HPDE6-E6E7 (cell line): ENCODE results near the gene MYH6.
A peak's percentile ranks its signal among the peaks of the same experiment; 100 is the strongest.
"Not testable (repeated sequence)": the region's sequence is repeated elsewhere in the genome, so short reads cannot be mapped to it uniquely, and the experiment has no call there.

Experiments used
- DNase-seq: peaks from one replicate; pipeline ENCODE4 v3.0.0; 2011; ENCODE audit warnings: missing footprints; ENCODE audit errors: extremely low spot score

Gene MYH6

DNA sequence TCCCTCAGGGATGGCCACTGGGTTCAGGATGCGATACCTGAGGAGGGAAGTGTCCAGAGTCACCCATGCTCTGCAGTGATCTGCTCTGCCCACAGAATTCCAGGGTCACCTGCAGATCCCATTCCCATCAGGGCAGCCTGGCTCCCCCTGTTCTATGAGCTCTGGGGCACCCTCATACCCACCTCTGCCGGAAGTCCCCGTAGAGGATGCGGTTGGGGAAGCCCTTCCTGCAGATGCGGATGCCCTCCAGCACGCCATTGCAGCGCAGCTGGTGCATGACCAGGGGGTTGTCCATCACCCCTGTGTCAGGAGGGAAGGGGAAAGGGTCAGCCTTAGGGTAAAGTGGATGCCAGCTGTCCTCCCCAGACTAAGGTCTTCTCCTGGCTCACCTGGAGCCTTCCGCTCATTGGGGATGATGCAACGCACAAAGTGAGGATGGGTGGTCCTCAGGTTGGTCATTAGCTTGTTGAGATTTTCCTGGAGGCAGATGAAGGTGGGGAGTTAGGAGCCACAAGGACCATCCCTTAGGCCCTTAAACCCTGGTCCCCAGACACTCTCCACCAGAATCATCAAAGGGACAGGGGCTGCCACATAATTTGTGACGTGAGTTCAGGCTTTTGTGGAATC lies 11.2 kb downstream of the MYH6 start:
- DNase-seq = no peak

DNA sequence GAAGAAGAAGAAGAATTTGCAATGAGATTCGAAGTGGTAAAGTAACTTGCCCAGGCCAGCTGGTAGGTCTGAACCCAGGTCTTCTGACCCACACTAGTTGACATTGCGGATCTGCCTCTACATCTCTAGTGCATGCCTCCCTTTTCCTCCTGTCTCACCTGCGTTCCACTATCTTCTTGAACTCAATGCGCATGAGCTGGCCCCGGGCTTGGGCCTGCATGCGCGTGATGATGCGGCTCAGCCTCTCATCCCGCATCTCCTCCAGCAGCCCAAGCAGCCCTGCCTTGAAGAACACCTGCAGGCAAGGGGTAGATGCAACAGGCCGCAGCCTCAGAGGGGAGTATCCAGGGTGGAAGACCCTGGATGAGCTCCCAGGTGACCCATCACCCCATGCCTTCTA lies 11.9 kb downstream of the MYH6 start:
- DNase-seq = no peak

DNA sequence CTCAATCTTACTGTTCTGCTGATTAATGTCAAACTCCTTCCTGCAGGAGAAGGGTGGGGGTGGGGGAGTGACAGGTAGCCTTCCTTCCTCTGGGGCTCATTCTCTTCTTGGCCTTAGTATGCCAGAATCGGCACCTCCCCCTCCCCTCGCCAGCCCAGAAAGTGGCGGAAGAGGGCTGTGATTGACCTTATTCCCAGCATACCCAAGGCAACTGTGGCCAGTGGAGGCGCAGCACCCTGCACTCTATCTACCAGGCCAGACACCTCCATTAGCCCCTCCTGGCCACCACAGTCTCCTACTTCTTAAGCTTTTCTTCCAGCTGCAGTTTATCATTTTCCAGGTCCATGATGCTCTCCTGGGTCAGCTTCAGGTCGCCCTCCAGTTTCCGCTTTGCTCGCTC lies 15.5 kb downstream of the MYH6 start:
- DNase-seq = no peak

DNA sequence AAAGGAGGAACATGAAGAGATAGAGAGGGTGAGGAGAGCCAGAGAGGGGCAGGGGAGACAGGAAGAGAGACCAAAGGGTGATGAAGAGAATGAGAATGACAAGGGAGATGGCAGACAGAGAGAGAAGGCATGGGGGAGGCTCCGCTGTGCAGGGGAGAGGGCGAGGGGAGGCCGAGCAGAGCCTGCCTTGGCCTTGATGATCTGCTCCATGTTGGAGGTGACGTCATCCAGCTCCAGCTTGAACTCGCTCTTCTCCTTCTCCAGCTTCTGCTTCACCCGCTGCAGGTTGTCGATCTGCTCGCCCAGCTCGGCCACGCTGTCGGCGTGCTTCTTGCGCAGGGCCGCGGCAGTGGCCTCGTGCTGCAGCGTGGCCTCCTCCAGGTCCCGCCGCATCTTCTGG lies 18.2 kb downstream of the MYH6 start:
- not testable (repeated sequence) for DNase-seq

DNA sequence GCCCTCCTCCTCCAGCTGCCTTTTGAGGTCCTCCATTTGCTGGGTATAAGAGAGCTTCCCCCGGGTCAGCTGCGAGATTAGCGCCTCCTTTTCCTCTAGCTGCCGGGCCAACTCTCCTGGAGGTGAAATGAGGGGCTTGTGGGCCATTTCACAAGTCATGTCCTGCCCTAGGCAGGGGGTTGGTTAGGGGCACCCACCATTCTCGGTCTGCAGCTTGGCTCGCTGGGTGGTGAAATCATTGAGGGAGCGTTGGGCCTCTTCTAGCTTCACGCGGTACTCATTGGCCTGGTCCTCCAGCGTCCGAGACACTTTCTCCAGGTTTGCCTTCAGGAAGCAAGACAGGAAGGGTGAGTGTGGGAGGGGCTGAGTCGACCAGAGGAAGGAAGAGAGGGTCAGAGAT lies 18.7 kb downstream of the MYH6 start:
- DNase-seq = no peak

DNA sequence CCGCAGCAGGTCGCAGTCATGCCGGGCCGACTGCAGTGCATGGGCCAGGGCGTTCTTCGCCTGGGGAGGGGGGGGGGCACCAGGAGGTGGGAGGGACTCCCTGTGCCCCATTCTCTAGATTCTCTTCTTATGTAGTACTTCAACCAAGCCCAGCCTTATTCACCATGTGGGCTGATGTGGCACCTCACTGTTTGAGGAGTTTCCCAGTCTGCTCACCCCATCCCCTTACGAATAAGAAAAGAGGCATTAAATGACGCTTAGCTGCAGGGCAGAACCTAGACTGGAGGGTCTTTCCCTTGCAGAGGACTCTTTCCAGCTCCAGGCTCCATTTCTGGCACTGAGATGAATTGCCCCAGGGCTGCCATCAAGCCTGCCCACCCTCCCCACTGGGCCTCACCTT lies 19.1 kb downstream of the MYH6 start:
- no peak for DNase-seq

DNA sequence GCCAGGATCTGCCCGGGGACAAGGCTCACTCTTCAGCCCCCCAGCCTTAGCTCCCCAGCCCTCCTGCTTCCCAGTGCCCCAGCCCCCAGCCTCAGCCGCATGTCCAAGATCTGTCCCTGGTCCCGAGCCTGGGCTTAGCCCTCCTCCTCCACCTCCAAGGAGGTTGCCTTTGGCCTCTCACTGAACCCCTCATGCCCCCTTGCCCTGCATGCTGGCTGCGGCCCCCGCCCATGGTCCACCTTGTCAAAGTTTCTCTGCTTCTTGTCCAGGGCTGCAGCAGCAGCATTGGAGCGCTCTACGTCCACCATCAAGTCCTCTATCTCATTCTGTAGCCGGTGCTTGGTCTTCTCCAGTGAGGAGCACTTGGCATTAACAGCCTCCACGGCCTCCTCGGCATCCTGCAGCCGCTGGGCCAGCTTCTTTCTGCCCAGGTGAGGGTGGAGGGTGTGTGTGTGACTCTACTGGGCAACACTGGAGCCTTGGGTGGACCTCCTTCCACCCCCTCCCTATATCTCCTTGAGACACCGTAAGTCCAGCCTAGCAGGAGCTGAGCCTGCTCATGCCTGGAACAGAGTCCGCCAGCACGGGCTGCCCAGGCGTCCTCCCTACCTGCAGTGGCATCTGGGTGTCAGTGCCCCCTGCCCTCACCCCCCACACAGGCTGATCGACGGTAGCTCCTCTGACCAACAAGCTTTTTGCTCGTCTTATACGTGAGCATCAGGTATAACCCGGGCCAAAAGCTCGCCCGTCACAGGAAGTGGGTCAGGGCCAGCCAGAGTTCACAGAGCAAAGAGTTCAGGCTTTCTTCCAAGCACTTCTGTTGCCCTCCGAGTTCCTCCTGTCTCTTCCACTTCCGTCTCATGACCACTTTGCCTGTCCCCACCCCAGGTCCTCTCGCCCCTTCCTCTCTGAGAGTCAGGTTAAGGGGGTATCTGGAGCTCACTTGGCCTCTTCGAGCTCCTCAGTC lies 19.9 kb downstream of the MYH6 start:
- DNase-seq = no peak

DNA sequence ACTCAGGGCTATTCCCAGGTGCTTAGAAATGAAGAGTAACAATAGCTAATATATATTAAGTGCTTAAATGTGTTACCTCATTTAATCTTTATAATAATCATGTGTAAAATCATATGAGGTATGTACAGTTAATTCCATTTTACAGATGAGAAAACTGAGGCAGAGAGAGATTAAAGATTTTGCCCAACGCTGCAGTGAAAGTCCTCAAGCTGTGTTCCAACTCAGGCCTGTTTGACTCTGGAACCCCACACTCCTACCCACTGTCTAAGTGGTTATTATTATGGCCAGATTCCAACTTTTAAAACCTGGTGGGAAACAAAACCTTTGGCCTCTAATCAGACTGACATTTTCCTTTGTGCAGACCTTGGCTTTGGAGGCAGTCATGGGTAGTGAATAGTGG lies 21.1 kb downstream of the MYH6 start:
- no peak for DNase-seq

DNA sequence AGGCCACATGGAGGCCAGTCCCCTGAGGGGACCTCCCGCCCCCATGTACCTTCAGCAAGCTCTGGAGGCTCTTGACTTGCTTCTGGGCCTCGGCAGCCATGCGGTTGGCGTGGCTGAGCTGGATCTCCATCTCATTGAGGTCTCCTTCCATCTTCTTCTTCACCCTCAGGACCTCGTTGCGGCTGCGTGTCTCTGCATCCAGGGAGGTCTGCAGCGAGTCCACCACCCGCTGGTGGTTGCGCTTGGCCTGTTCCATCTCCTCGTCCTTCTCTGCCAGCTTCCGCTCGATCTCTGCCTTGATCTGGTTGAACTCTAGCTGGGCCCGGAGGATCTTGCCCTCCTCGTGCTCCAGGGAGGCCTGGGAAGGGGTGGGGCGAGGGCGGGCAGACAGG lies 21.8 kb downstream of the MYH6 start:
- not testable (repeated sequence) for DNase-seq

DNA sequence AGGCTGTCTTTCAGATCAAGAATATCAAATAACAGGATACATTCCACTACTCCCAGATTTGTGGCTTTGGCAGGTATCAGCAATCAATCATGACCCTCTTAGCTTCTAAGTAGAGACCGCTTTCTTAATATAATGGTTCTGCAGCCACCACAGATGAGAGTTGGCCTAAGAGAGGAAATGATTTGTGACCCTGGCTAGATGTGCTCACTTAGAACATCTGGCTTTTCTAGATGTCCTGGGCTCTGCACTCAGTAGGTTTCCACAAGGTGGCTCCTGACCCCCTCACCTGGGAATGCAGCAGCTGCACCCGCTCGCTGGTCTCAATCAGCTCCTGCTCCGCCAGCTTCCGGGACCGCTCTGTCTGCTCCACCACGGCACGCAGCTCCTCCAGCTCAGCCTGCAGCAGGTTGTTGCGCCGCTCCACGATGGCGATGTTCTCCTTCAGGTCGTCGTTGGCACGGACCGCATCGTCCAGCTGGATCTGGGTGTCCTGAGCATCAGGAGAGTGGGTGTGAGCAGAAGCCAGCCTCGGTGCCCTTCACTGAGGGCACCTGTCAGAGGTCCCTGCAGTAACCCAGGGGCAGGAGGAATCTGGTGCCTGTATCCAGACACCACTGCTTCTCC lies 22.3 kb downstream of the MYH6 start:
- no peak for DNase-seq

DNA sequence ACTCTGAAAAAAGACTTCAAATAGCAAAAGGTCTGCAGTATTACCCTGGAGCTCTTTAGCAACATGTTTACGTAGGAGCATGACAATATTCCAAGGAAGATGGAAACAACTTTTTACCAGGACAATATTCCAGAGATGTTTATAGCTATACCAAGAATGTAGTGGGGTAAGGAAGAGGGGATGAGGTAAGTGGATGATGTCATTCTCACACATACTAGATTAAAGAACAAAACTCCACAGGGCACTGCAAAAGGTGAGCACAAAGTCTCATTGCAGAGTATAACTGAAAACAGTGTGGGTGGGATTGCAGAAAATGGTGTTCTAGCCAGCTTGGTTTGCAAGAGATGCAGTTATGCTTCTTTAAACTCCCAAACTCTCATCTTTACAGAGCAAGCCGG lies 22.8 kb downstream of the MYH6 start:
- DNase-seq = no peak

DNA sequence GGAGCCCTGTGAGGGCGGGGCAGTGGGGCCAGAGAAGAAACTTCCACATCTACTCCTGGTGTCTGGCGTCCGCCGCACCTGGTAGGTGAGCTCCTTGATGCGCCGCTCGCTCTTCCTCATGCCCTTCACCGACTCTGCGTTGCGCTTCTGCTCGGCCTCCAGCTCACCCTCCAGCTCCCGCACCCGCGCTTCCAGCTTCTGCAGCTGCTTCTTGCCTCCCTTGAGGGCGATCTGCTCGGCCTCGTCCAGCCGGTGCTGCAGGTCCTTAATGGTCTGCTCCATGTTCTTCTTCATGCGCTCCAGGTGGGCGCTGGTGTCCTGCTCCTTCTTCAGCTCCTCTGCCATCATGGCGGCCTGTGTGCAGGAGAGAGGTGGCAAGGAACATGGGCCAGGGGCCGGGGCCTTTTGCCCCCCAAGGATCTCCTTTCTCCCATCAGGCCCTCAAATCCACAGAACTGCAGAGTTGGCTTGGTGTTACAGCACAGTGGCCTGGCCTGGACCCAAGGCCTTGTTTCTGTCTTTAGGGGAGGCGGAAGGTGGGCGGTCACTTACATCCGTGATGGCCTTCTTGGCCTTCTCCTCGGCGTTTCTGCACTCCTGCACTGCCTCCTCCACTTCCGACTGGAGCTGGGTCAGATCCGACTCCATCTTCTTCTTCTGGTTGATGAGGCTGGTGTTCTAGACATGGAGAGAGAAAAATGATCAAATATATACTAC lies 23.6 kb downstream of the MYH6 start:
- no peak for DNase-seq

DNA sequence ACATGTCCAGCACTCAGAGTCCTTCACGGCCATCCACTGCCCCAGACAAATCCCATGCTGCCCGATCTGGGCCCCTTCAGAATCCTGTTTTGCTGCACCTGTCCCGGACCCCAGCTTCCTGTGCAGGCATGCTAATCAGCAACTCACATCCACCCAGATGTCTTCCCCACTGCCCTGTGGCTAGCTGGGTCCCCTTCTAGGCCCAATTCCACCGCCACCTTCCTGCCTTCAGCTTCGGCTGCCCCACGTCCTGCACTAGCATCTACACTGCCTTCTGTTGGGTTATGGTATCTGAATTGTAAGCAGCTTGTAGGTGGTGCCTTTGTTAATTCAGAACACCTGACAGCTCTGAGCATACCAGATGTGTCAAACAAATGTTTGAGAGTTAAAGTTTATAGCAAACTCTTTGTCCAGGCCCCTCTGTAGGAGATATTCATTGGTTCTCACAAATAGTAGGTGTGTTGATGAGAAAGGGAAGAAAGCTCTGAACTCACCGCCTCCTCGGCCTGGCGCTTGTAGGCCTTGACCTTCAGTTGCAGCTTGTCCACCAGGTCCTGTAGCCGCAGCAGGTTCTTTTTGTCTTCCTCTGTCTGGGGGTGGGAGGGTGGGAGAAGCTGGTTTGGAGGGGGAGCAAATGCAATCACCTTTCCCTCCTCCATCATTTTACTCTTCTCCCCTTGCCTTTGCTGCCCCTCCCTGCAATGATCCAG lies 25.2 kb downstream of the MYH6 start:
- DNase-seq = no peak

DNA sequence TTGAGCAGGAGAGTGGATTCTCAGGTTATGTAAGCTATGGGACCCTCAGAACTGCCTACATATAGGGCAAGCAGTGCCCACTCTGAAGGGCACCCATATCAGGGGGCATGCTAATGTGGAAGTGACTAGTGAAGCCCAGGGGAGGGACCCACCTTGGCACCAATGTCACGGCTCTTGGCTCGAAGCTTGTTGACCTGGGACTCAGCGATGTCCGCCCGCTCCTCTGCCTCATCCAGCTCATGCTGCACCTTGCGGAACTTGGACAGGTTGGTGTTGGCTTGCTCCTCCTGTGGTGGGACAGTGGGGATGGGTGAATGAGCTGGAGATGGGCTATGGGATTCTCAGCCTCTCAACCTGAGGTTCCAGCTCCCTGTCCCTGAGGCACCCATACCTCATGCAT lies 25.8 kb downstream of the MYH6 start:
- no peak for DNase-seq

DNA sequence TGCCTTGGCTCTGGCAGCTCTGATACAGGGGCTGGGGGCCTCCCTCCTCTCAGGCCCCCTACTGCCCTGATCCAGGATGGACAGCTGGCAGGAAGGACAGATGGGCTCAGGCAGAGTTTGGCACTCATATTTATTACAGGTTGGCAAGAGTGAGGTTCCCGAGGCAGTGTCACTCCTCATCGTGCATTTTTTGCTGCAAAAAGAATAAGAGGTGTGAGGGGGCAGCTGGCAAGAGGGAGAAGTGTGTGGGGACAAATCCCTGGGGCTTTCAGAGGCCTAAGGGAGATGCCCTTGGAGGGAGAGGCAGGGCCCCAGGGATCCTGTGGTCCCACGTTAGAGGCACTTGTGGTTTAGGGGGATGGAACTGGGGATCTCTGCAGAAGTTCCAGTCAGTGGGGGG lies 26.2 kb downstream of the MYH6 start:
- no peak for DNase-seq

DNA sequence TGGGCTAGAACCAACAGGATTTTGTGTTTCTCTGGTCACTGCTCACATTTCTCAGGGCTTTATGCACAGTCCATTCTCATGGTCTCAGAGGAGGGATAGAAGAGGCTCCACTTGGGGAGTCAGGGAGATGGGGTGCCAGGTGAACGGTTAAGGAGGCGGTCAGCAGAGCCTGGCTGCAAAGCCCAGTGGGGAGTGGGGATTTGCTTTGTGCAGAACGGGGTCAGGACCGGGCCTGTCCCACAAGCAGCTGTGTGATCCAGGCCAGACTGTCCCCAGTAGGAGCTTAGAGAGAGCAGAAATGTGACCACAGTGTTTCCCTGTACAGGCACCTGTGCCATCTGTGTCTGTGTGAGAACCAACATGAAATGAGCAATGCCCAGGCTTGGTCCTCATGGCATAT lies 27.1 kb downstream of the MYH6 start:
- no peak for DNase-seq

DNA sequence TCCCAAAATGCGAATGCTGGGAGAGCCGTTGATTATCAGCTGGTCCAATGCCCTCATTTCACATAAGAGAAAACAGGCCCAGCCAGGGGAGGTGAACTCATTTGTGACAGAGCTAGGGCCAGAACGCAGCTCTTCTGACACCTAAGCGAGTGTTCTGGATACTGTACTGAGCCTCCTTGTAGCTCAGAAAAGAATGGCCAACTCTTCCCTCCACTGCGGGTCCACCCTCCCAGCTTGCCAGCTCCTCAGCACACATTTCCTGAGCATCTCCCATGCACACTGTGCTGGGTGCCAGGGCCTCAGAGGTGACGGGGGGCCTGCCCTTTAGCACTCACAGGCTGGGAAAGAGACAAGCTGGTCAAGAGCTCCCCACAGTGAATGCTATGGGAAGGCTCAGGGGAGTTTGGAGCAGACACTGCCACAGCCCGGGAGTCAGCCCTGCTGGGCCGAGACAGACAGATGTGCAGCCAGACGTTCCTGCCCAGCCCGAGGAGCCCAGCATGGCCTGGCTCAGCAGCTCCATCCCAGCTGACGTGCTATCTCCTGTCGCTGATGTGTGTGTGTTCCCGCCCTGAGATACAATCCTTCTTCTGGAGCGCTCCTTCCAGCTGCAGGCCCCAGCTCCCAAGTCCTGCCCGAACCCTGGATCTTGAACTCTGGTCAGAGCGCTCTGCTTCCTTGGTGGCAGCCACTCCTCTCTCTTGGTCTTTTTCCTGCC lies 27.7 kb downstream of the MYH6 start:
- DNase-seq = no peak

DNA sequence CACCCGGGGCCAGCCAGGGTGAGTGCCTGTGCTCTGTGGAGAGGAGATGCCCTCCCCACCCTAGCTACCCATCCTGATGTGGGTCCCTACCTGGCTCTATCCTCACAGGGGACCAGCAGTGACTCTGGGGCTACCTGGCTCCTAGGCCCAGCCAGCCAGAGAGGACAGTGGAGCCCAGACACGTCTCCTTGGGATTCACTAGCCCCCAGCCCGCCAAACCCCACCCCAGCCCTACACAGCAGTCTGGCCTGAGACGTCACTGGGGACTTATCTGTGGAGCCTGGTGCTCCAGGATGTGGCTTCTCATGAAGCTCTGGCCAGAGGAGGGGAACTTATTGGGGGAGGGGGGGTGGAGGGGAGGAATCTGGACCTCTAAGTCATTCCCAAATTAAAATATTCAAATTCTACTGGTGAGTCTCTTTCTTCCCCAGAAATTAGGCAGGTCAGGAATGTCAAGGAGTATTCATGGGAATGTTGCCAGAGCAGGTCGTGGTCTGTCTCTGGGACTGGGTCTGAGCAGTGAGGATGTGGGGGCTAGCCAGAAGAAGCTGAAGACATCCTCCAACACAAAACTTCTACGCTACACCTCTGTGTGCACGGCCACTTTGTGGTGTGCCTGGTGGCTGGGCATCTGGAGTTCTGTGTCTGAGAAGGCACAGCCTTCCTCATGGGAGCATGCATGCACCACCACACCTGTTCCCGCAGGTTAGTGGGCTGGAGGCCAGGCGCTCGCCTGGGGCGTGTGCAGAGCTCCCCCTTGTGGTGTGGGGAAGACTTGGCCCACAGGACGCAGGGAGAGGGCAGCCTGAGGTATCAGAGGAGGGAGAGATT lies 28.5 kb downstream of the MYH6 start:
- peak; percentile 74 for DNase-seq

DNA sequence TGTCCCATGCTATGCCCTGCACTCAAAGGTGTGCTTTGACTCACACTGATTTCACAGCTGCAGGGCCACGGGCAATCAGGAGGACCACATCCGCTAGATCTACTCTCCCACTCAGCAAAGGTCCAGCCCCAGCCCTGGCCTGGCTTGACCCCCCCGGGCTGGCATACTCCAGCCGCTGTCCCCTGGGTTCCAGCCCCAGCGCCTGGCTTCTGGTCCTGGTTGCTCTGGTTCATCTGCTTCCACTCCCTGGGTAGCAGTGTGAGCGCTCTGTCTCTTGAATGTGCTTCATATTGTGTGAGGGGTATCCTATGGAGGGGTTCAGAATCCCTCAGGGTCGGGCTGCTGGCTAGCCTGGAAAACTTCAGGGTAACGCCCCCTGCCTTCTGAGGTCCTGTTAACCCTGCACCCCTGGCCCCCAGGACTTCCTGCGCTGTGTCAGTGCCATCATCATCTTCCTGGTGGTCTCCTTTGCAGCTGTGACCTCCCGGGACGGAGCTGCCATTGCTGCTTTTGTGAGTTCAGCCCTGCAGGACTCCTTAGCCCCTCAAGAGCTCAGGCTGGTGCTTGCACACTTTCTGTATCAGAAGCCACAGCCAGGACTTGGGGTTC lies 29.4 kb downstream of the MYH6 start:
- no peak for DNase-seq
